Measurements from ENCODE around the gene SCD. TPM values are rescaled to one million over a fixed set of nuclear protein-coding genes. Genes with fewer than 3 reads are reported as not detected.

SCD gene
- total and polyA plus RNA-seq, 2 of the 13 experiments (the other 11 are each of a cell fraction or from before 2014, with no cell fraction given) = 492 to 512 TPM

- no peak for TF ChIP-seq ZBTB40 (IDR thresholded peaks at IDR 0.05)
- no peak for TF ChIP-seq ZBTB40 (CRISPR knock-in tag; IDR thresholded peaks at IDR 0.05)
- no peak for TF ChIP-seq KMT2B (CRISPR knock-in tag; IDR thresholded peaks at IDR 0.05)
- no peak for TF ChIP-seq ADNP (CRISPR knock-in tag; IDR thresholded peaks at IDR 0.05)
- TF ChIP-seq ZNF124 (CRISPR knock-in tag; IDR thresholded peaks at IDR 0.05) = no peak
These were observed 56.7 kb downstream of the SCD start (continued) for GRCh38 chr10:100403734-100404133.

- no TSS peak for BruUV-seq (replicated peaks)
- no peak for ATAC-seq
- Histone ChIP-seq H3K4me1 (ENCODE audit: insufficient read depth, low read length) (no peaks in the 10 kb centered on the region), H3K9ac (ENCODE audit: insufficient read depth, low read depth, low read length) (no peak overlapping the region), H3K36me3 (replicated peaks in 1 of 2; ENCODE audit: control insufficient read depth in 1 of 2, insufficient read depth in 2 of 2, low read length in 2 of 2) (no peaks in the 10 kb centered on the region), H2AFZ (ENCODE audit: low read length) (no peak overlapping the region), H3K27ac (ENCODE audit: extremely low read length, insufficient read depth, low read length) (no peak overlapping the region), H3K79me2 (ENCODE audit: insufficient read depth, low read length) (no peaks in the 10 kb centered on the region), H3K9me3 (ENCODE audit: low read length) (no peaks in the 10 kb centered on the region), H3K27me3 (ENCODE audit: control insufficient read depth in 1 of 2, insufficient read depth in 2 of 2, low read length in 2 of 2) (no peaks in the 10 kb centered on the region; a peak in 1 of 5 replicates), H4K20me1 (ENCODE audit: insufficient read depth, low read length) (no peaks in the 10 kb centered on the region), H3K4me3 (replicated peaks in 1 of 3; ENCODE audit: insufficient read depth in 1 of 3, low read depth in 2 of 3, low read length in 3 of 3) (no peak overlapping the region), H3K4me2 (ENCODE audit: low read depth, low read length) (no peak overlapping the region)
- intact Hi-C loops (cut with micrococcal nuclease; ENCODE audit: unreplicated experiment) = no loop called here
- in situ Hi-C loops (cut with HindIII; ENCODE audit: extremely low pct_ligation_motif_present, low pct_unique_long_range_greater_than_20kb) = no loop called here
- FAIRE-seq = no peak
- CTCF ChIA-PET (ENCODE audit: low intra/inter-chr PET ratio, low total read pairs) = no interaction called here
- POLR2A ChIA-PET = no interaction called here
- DNase-seq (ENCODE audit: low spot score) = no peak
- 47% methylated on average over 3 of the region's 3 CpGs for WGBS (ENCODE audit: low lambda C conversion rate)
- no peak for TF ChIP-seq NR3C1 (CRISPR knock-in tag; IDR thresholded peaks at IDR 0.05)
- TF ChIP-seq MTA3 (CRISPR knock-in tag; IDR thresholded peaks at IDR 0.05) = no peak
- no peak for TF ChIP-seq ZSCAN5A (CRISPR knock-in tag; IDR thresholded peaks at IDR 0.05; ENCODE audit: borderline replicate concordance)
- TF ChIP-seq ZNF746 (CRISPR knock-in tag; IDR thresholded peaks at IDR 0.05) = no peak
These were observed 66.1 kb downstream of the SCD start for GRCh38 chr10:100413173-100413572.
